Activated naive CD8-positive, alpha-beta T cell treated with anti-CD3 and anti-CD28 coated beads for 36 hours (primary cell): Measurements from ENCODE around the gene IL1R2. TPM values are rescaled to one million over a fixed set of nuclear protein-coding genes. Genes with fewer than 3 reads are reported as not detected.

Source experiments
- DNase-seq: peaks from one replicate; pipeline ENCODE4 v3.0.0; 2021
- H3K27ac Mint-ChIP-seq: one replicate; pipeline ENCODE4 v1.8.0; 2022; ENCODE audit warnings: mild to moderate bottlenecking, moderate library complexity, mixed read lengths
- H3K27me3 Mint-ChIP-seq: one replicate; pipeline ENCODE4 v1.8.0; 2022; ENCODE audit warnings: mild to moderate bottlenecking, mixed read lengths
- H3K36me3 Mint-ChIP-seq: one replicate; pipeline ENCODE4 v1.8.0; 2021; ENCODE audit warnings: mild to moderate bottlenecking, mixed read lengths
- H3K4me1 Mint-ChIP-seq: one replicate; pipeline ENCODE4 v1.8.0; 2021; ENCODE audit warnings: mixed read lengths
- H3K4me3 Mint-ChIP-seq: one replicate; pipeline ENCODE4 v1.8.0; 2022; ENCODE audit warnings: mild to moderate bottlenecking, moderate library complexity, mixed read lengths
- H3K9me3 Mint-ChIP-seq: one replicate; pipeline ENCODE4 v1.8.0; 2022; ENCODE audit warnings: mixed read lengths
- total RNA-seq, 2 experiments: library from RNA; stranded (reverse); gene quantifications; one replicate each; pipeline ENCODE4 v1.2.3, GENCODE V29; 2021

The IL1R2 gene
- total RNA-seq, 2 experiments from 2014 or later: 0.21 to 0.28 TPM

DNA sequence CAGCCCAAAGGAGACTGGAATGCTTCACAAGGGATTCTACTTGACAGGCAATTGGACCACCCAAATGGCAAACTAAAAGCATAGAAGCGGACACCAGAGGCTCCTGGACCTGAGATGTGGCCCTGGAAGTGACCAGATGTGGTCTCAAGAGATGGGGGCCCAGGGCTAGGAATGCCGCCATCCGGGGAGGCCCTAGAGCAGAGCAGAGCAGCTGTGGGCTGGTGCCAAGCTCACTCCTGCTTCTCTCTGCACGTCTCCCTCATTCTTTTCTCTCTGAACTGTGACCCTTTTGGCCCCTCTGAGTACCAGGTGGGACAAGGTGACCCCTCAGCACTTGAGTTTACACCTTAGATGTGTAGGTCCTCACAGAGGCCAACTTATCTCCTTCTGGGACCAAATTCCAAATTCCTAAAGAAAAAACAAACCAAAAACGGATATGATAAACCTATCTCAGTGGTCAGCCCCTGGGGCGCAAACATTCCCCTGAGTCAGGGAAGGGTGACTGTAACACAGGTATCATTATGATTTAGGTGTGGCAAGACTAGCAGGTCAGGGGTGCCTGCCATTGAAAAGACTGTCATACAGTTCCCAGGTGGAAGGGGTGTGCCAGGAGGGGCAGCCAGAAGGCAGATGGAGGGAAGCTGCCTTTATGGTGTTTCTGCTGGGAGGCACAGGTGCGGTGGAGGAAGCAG is 6.5 kb upstream of the IL1R2 start:
- H3K36me3 Mint-ChIP-seq: no peaks in the 10 kb centered on the region
- no peaks in the 10 kb centered on the region for H3K9me3 Mint-ChIP-seq
- no peaks in the 10 kb centered on the region for H3K27me3 Mint-ChIP-seq
- peaks cover 27% of the 10 kb centered on the region for H3K4me1 Mint-ChIP-seq
- H3K4me3 Mint-ChIP-seq: no peak overlapping the region
- H3K27ac Mint-ChIP-seq: no peak overlapping the region
- DNase-seq: no peak

DNA sequence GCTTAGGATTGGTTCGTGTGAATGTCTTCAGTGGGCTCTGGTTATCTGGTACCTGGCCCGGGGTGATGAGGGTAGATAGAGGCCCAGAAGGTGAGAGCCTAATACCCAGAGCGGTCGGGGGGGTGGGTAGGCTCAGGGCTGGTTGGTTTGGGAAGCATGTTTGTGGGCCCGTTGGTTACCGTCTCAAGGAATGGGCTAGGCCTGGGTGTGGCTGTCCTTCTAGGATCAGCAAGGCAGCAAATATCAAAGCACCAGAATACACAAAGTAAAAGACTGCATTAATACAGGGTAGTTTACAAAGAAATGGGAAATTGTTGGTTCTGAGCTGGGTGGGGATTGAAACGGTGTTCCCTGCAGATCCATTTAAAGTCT is 6.0 kb upstream of the IL1R2 start:
- Mint-ChIP-seq H3K36me3 (no peaks in the 10 kb centered on the region), H3K4me1 (peaks cover 27% of the 10 kb centered on the region), H3K4me3 (no peak overlapping the region), H3K9me3 (no peaks in the 10 kb centered on the region), H3K27me3 (no peaks in the 10 kb centered on the region), H3K27ac (no peak overlapping the region)
- no peak for DNase-seq

DNA sequence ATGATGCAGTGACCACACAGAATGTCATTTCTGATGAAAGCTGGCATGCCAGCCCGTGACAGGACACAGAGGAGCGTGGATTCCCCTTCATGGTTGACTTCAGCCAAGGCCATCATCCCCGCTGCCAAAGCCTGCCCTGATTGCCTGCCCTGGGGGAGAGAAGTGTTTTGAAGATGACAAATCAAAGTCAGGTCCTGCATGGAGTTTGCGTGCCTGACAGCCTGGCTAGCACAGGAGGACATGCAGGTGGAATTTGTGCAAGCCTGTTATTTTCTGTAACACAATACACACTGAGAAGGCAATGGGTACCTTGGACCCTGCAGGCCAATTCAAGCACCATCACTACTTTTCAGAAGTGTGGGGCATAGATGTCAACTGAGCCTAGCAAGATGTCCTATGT is 5.4 kb upstream of the IL1R2 start:
- Mint-ChIP-seq H3K9me3 (no peaks in the 10 kb centered on the region), H3K36me3 (no peaks in the 10 kb centered on the region), H3K4me1 (peaks cover 26% of the 10 kb centered on the region), H3K27me3 (peaks cover 5% of the 10 kb centered on the region), H3K4me3 (no peak overlapping the region), H3K27ac (no peak overlapping the region)
- no peak for DNase-seq

DNA sequence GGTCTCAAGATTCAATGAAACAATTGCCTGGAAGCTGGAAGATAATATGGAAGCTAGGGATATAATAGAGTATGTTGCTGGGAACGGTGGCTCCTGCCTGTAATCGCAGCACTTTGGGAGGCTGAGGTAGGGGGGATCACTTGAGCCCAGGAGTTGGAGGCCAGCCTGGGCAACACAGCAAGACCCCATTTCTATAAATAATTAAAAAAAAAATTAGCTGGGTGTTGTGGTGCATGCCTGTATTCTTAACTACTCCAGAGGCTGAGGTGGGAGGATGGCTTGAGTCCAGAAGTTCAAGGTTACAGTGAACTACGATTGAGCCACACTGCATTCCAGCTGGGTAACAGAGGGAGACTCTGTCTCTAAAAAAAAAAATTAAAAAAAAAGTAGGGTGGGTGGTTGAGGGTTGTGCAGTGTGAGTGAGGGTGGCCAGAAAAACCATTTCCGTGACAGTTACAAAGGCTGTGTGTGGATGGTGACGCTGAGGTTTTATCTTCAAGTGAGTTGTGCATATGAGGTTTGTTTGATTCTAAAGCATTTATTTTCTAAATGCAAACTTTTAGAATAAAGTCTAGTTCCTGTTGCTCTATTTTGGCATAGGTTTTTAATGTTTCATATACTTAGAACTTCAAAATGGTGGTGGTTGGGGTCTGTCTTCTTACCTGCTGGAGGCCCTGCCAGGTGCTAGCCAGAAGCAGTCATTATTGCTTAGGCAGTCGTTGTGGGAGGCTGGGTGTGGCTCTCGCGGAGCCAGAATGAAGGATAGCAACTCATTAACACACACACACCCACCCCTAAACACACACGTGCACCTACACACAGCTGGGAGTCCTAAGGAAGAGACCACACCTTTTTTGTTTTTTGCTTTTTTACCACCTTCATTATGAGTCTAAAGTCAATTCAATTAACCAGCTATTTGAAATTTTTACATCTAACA is 4.7 kb upstream of the IL1R2 start:
- Mint-ChIP-seq H3K4me3 (no peak overlapping the region), H3K9me3 (no peaks in the 10 kb centered on the region), H3K36me3 (no peaks in the 10 kb centered on the region), H3K4me1 (peaks cover 22% of the 10 kb centered on the region), H3K27me3 (peaks cover 11% of the 10 kb centered on the region), H3K27ac (no peak overlapping the region)
- DNase-seq: no peak

DNA sequence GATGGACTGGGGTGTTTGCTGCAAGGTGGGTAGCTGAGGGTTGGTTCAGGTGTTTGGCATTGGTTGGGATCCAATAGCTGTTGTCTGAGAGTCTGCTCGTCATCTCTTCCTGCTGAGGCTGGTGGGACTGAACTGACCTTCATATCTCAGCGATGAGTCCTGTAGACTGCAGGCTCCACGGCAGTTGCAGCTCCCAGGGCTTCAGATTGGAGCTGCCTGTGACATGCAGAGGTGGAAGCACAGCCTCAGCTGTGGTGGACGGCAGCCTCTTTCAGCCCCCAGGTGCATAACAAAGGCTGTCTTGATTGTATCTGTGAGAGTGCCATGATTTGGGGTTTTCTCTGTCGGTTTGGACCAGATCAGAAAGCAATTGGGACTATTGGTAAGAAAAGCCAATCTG is 3.9 kb upstream of the IL1R2 start:
- H3K27ac Mint-ChIP-seq: no peak overlapping the region
- no peak for DNase-seq
- H3K27me3 Mint-ChIP-seq: peaks cover 17% of the 10 kb centered on the region
- no peak overlapping the region for H3K4me3 Mint-ChIP-seq
- H3K9me3 Mint-ChIP-seq: no peaks in the 10 kb centered on the region
- no peaks in the 10 kb centered on the region for H3K36me3 Mint-ChIP-seq
- peaks cover 22% of the 10 kb centered on the region for H3K4me1 Mint-ChIP-seq

DNA sequence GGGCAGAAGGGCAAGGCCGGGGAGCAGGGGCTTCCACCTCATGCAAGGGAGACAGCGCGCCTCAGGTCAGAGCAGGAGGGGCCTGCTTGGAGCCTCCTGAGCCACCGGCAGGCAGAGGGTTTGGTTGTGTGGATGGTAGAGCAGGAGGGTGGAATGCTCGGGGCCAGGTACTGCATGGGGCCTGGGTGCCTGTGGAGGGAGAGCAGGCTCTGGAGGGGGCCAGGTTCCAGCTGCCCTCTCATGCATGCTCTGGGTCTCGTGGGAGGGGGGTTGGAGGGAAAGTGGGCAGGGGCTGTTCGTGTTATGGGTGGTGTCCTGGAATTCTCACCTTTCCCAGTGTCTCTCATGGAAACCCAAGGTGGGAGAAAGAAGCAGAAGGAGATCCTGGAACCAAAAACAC is 3.2 kb upstream of the IL1R2 start:
- no peak for DNase-seq
- H3K27me3 Mint-ChIP-seq: peaks cover 17% of the 10 kb centered on the region
- no peak overlapping the region for H3K4me3 Mint-ChIP-seq
- no peak overlapping the region for H3K27ac Mint-ChIP-seq
- peaks cover 22% of the 10 kb centered on the region for H3K4me1 Mint-ChIP-seq
- H3K36me3 Mint-ChIP-seq: no peaks in the 10 kb centered on the region
- H3K9me3 Mint-ChIP-seq: no peaks in the 10 kb centered on the region

DNA sequence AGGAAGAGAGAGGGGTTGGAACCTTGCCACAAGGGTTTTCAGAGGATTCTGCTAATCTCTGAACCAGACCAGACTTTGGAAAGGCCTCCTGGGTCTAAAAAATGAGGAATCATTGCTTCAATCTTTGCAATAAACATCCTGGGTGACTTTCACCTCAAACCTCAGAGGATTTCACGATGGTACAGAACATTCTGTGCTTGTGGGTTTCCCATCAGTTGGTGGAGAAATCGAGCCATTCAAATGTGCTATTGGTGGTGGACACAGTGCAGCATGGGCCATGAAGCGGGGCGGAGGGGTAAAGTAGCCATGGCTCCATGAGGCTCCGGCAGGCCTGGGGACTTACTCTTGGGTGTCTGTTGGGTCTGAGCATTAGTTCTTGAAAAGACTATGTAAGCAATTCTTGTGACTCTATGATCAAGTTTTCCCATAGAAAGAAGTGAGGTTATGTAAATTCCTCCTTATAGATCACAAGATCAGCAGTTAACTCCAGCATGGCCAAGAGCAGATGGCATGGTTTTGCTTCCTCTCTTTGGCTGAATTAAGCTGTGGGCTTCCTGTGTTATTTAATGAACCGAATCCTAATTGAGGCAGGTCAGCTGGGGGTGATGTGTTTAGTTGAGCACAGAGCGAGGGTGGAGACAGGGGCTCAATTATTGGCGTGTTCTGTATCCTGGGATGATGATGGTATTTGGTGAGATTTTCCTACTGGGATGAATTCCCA is 1.9 kb upstream of the IL1R2 start:
- H3K4me3 Mint-ChIP-seq: no peak overlapping the region
- no peaks in the 10 kb centered on the region for H3K36me3 Mint-ChIP-seq
- H3K27ac Mint-ChIP-seq: no peak overlapping the region
- no peaks in the 10 kb centered on the region for H3K9me3 Mint-ChIP-seq
- H3K4me1 Mint-ChIP-seq: peaks cover 22% of the 10 kb centered on the region
- no peak for DNase-seq
- H3K27me3 Mint-ChIP-seq: peaks cover 17% of the 10 kb centered on the region

DNA sequence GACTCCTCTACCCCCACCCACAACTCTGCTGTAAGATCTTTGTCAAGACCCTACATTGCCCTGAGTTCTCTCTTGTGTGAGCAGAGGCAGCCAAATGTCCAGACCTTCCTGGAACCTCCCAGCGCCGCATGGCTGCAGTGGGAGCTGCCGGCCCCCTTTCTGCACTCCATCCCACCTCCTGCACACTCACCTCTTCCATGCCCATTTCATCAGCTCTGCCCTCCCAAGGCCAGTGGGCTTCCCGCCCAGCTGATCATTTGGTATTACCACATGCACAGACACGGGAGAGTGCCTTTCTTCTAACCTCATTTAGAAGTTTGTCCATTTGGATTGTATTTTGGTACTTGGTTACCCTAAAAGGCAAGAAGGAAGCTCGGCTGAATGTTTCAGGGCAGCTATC is 2.0 kb downstream of the IL1R2 start:
- peaks cover 20% of the 10 kb centered on the region for H3K27me3 Mint-ChIP-seq
- H3K36me3 Mint-ChIP-seq: no peaks in the 10 kb centered on the region
- peaks cover 4% of the 10 kb centered on the region for H3K4me1 Mint-ChIP-seq

DNA sequence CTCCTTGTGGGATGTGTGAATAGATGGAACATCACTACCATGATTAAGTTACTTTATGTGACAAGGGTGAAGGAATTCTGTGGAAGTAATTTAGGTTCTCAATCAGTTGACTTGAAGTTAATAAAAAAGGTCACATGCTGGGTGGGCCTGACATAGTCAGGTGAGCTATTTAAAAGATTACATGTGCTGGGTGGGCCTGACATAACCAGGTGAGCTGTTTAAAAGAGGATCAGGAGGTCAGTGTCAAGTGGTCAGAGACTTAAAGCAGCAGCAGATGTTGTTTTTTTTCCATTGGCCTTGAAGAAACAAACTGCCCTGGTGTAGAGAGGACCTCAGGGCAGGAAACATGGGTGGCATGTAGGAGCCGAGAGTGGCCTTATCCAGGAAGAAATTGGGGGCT is 3.3 kb downstream of the IL1R2 start:
- Mint-ChIP-seq H3K27me3 (peaks cover 20% of the 10 kb centered on the region), H3K4me3 (no peak overlapping the region), H3K9me3 (no peaks in the 10 kb centered on the region), H3K27ac (no peak overlapping the region), H3K4me1 (peaks cover 7% of the 10 kb centered on the region), H3K36me3 (no peaks in the 10 kb centered on the region)
- no peak for DNase-seq

More for the DNA sequence above, 2.0 kb downstream of the IL1R2 start:
- H3K27ac Mint-ChIP-seq: no peak overlapping the region
- no peak overlapping the region for H3K4me3 Mint-ChIP-seq
- no peak for DNase-seq
- H3K9me3 Mint-ChIP-seq: no peaks in the 10 kb centered on the region

DNA sequence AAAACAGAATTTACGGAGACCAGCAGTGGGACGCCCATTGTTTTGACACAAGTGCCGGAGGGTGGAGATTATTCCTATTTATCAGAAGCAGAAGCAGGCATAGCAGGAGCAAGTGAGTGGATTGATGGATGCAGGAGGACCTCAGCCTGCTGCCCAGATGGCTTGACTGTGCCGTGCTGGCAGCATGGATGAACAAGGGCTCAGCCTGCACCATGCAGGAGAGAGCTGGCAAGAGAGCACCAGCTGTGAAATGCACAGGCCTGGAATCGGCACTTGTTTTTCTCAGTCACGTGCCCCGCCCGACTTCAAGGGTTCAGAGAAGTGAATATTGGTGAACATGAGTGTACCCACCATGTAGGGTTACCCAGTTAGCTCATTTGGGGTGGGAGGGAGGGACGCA is 4.0 kb downstream of the IL1R2 start:
- no peak overlapping the region for H3K27ac Mint-ChIP-seq
- H3K4me3 Mint-ChIP-seq: no peak overlapping the region
- H3K36me3 Mint-ChIP-seq: no peaks in the 10 kb centered on the region
- DNase-seq: no peak
- peaks cover 7% of the 10 kb centered on the region for H3K4me1 Mint-ChIP-seq
- H3K9me3 Mint-ChIP-seq: no peaks in the 10 kb centered on the region
- peaks cover 20% of the 10 kb centered on the region for H3K27me3 Mint-ChIP-seq

DNA sequence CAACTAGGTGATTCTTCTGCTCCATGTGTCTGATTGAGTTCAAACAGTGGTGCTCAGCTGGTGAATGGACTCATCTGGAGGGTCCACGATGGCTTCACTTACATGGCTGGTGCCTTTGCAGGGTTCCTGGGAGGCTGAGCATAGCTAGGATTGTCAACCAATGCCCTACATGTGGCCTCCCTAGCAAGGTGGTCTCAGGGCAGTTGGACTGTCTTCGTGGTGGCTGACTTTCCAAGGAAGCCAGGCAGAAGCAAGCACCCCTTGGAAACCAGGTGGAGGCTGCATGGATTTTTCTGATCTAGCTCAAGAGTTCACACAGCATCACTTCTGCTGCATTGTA is 6.8 kb downstream of the IL1R2 start:
- Mint-ChIP-seq H3K36me3 (no peaks in the 10 kb centered on the region), H3K9me3 (no peaks in the 10 kb centered on the region), H3K27me3 (peaks cover 3% of the 10 kb centered on the region), H3K4me3 (no peak overlapping the region), H3K4me1 (peaks cover 5% of the 10 kb centered on the region), H3K27ac (no peak overlapping the region)
- no peak for DNase-seq

DNA sequence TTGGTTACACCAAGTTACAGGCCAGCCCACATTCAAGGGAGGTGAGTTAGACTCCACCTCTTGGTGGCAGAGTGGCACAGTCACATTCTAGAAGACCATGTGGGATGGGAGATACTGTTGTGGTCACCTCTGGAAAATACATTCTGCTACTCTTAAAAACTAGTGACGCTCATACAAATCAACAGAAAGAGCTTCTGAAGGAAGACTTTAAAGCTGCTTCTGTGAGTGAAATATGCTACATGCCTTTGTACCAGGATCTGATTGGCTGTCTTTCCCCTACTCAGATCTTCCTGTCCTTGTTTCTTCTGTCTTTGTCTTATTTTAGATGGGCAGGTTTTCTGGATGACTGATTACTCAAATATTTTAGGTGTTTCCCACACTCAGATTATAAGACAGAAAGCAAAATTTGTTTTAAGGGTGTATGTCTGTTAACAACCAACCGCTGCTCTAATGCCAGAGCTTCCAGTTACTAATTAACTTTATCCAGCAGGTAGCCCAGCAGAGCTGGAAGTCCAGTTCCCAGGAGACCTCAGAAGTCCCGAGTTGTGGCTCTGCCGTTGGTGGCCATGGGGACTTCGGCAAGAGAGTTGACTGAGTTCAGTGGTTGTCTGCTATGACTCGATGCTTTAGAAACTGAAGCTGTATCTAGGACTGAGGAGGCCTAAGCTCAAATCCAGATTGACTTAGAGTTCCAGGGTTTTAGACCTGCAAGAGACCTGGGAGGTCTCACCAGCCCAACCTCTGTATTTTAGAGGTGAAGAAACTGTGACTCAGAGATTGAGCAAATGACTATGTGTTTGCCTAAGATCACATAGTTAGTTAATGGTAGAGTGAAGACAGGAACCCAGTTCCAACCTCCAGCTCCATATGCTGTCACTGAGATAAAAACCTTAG is 7.4 kb downstream of the IL1R2 start:
- H3K4me1 Mint-ChIP-seq: peaks cover 5% of the 10 kb centered on the region
- no peak overlapping the region for H3K4me3 Mint-ChIP-seq
- no peak overlapping the region for H3K27ac Mint-ChIP-seq
- peaks cover 3% of the 10 kb centered on the region for H3K27me3 Mint-ChIP-seq
- H3K9me3 Mint-ChIP-seq: no peaks in the 10 kb centered on the region
- peak; percentile 19 for DNase-seq
- H3K36me3 Mint-ChIP-seq: no peaks in the 10 kb centered on the region

DNA sequence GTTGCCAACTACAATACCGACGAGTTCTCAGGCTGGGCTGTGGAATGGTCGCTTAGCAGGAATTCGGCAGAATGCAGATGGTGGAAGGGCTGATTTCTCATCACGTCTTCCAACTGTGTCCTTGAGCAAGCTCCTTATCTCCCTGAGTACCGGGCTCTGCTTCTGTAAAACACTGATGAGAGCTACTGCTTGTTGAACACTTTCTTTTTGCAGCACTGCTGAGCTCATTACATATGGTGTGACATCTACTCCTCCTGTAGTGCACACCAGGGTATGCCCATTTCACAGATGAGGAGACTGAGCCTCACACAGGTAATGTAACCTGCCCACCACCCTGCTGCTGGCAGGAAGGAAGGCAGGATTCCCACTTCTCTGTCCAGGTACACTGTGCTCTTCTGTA is 8.3 kb downstream of the IL1R2 start:
- Mint-ChIP-seq H3K4me3 (no peak overlapping the region), H3K36me3 (no peaks in the 10 kb centered on the region), H3K27me3 (peaks cover 3% of the 10 kb centered on the region), H3K27ac (no peak overlapping the region), H3K9me3 (no peaks in the 10 kb centered on the region), H3K4me1 (peaks cover 6% of the 10 kb centered on the region)
- DNase-seq: no peak

DNA sequence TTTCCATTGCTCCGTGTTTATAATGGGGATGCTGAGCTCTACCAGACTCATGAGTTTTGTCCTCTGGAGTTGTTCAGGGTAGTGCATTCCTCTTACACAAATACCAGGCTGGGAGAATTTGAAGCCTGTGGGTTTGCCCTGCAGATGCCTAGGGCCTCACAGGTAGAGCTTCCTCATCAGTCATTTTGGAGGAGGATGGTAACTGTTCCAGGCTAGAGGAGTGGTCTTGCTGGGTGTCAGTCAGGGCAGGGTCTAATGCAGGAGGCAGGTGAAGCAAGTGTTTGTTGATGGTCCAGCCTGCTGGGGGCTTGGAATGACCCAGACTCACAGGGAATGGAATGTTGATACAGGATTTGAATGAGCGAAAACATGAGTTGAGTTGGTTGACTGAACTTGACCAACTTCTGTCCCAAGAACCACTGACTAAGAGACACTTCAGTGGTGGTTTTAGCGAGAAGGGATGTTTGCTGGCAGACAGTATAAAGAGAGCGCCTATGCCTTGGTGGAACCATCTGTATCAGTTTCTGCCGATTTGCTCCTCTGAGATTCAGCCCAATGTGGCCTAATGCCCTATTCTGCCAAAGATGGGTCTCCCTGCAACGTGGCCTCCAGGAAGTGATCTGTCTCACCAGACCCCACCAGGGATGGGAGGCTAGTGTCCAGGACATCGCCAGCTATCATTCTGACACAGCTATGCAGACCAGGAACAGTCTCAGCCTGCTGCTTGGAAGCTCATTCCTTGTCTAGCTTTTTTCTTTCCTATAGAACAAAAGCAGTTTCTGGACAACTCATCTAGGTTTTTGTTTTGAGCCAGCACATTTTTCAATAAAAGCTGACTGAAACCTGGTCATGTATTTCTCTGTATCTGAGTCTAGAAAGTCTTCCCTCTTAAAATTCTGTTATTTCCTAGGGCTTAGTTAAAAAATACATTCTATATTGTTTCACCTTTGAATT is 9.3 kb downstream of the IL1R2 start:
- Mint-ChIP-seq H3K9me3 (no peaks in the 10 kb centered on the region), H3K27ac (no peak overlapping the region), H3K4me3 (no peak overlapping the region), H3K36me3 (no peaks in the 10 kb centered on the region), H3K4me1 (peaks cover 7% of the 10 kb centered on the region), H3K27me3 (no peaks in the 10 kb centered on the region)
- DNase-seq: no peak
